Measurements from ENCODE around the gene RAD51.

RAD51 gene

GRCh38 chr15:40775740-40776536, 81.0 kb downstream of the RAD51 start:
- H3K4me2 ChIP-seq (ENCODE audit: insufficient read depth, low read length) = no peak overlapping the region
- ATAC-seq (ENCODE audit: insufficient read depth, low read depth) (no peak), DNase-seq (no peak)
- TF ChIP-seq EZH2 (IDR thresholded peaks at IDR 0.05; ENCODE audit: borderline replicate concordance, low read depth, low read length, severe bottlenecking) = no peak
- no peak for TF ChIP-seq CTCF (IDR thresholded peaks at IDR 0.05; ENCODE audit: borderline replicate concordance, extremely low read depth, low read length, poor library complexity, severe bottlenecking)
- H2AFZ ChIP-seq (ENCODE audit: low read depth, low read length) = no peak overlapping the region
- H3K27ac ChIP-seq (ENCODE audit: low read length) = no peak overlapping the region
- peaks cover 2% of the 10 kb centered on the region; the same call in 1 of the 2 replicates for H3K79me2 ChIP-seq (ENCODE audit: insufficient read depth, low read length)
- no peaks in the 10 kb centered on the region for H3K27me3 ChIP-seq (ENCODE audit: insufficient read depth, low read length, poor library complexity)
- H3K4me3 ChIP-seq (ENCODE audit: low read depth in 1 of 2, low read length in 2 of 2) = no peak overlapping the region
- peaks cover 7% of the 10 kb centered on the region for H4K20me1 ChIP-seq (ENCODE audit: insufficient read depth, low read length)
- H3K36me3 ChIP-seq (ENCODE audit: insufficient read depth, low read length) = peaks cover 73% of the 10 kb centered on the region
- H3K4me1 ChIP-seq (ENCODE audit: insufficient read depth, low read length) = peaks cover 5% of the 10 kb centered on the region
- H3K9me3 ChIP-seq (ENCODE audit: insufficient read depth, low read length, severe bottlenecking) = no peaks in the 10 kb centered on the region
- no peak overlapping the region for H3K9ac ChIP-seq (ENCODE audit: low read depth, low read length)

GRCh38 chr15:40776537-40777141, 81.7 kb downstream of the RAD51 start:
- no peak overlapping the region for H3K9ac ChIP-seq (ENCODE audit: low read depth, low read length)
- peaks cover 71% of the 10 kb centered on the region for H3K36me3 ChIP-seq (ENCODE audit: insufficient read depth, low read length)
- H3K79me2 ChIP-seq (ENCODE audit: insufficient read depth, low read length) = peaks cover 2% of the 10 kb centered on the region; the same call in 1 of the 2 replicates
- H2AFZ ChIP-seq (ENCODE audit: low read depth, low read length) = no peak overlapping the region
- H3K27ac ChIP-seq (ENCODE audit: low read length) = no peak overlapping the region
- H3K4me3 ChIP-seq (ENCODE audit: low read depth in 1 of 2, low read length in 2 of 2) = no peak overlapping the region
- TF ChIP-seq EZH2 (IDR thresholded peaks at IDR 0.05; ENCODE audit: borderline replicate concordance, low read depth, low read length, severe bottlenecking) (no peak), CTCF (IDR thresholded peaks at IDR 0.05; ENCODE audit: borderline replicate concordance, extremely low read depth, low read length, poor library complexity, severe bottlenecking) (no peak)
- H3K27me3 ChIP-seq (ENCODE audit: insufficient read depth, low read length, poor library complexity) = no peaks in the 10 kb centered on the region
- H4K20me1 ChIP-seq (ENCODE audit: insufficient read depth, low read length) = peaks cover 3% of the 10 kb centered on the region
- ATAC-seq (ENCODE audit: insufficient read depth, low read depth) = peak; percentile 79
- H3K4me1 ChIP-seq (ENCODE audit: insufficient read depth, low read length) = no peaks in the 10 kb centered on the region
- DNase-seq = peak; percentile 44
- H3K4me2 ChIP-seq (ENCODE audit: insufficient read depth, low read length) = no peak overlapping the region
- no peaks in the 10 kb centered on the region for H3K9me3 ChIP-seq (ENCODE audit: insufficient read depth, low read length, severe bottlenecking)
